ENCODE measurements around the gene RNF14.

GRCh38 chr5:142015781-142016533 lies 47.1 kb downstream of the RNF14 start:
- TF ChIP-seq CTCF (conservative IDR thresholded peaks at IDR 0.05; ENCODE audit: low read length) (no peak), EZH2phosphoT487 (IDR thresholded peaks at IDR 0.05; ENCODE audit: borderline replicate concordance) (no peak)
